ENCODE data around the gene XYLT1.

Gene XYLT1

DNA sequence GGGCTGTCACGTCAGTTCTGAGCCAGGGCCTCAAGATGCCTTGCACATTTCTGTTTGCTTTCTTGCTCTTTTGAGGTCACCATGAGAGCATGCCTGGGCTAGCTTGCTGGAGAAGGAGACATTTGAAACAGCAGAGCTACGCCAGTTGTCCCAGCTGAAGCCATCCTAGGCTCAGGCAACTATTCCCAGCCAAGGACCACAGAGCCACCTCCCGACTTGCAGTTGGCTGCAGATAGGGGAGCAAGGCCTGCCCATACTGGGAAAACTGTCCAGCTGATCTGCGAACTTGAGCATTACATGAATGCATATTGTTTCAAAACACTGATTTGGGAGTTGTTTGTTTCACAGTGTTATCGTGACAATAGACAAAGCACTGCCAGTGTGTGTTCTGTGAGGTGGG, 340.8 kb downstream of the XYLT1 start:
- H3K9me3 ChIP-seq (ENCODE audit: control insufficient read depth, insufficient read depth, low read length), result no peaks in the 10 kb centered on the region
- H3F3A ChIP-seq (ENCODE audit: control insufficient read depth, insufficient read depth), result no peaks in the 10 kb centered on the region
- no peak overlapping the region for H3K4me2 ChIP-seq (ENCODE audit: low read length)
- H3K4me1 ChIP-seq (ENCODE audit: control insufficient read depth, low read length), result 0 out of 2 replicates have a peak, but pooled peaks cover 3% of the 10 kb centered on the region
- no peak overlapping the region for H3K27ac ChIP-seq (ENCODE audit: low read depth, low read length)
- H3K36me3 ChIP-seq (ENCODE audit: control insufficient read depth, low read length), result peaks cover 36% of the 10 kb centered on the region
- no peaks in the 10 kb centered on the region for H4K20me1 ChIP-seq (ENCODE audit: control insufficient read depth, insufficient read depth, low read depth, low read length)
- no peaks in the 10 kb centered on the region for H3K9me2 ChIP-seq (replicated peaks; ENCODE audit: control insufficient read depth, low read length)
- H3K79me2 ChIP-seq (ENCODE audit: control insufficient read depth, low read length), result no peaks in the 10 kb centered on the region
- H3K27me3 ChIP-seq (ENCODE audit: control insufficient read depth, low read length), result no peaks in the 10 kb centered on the region
- TF ChIP-seq, protein P1, sequence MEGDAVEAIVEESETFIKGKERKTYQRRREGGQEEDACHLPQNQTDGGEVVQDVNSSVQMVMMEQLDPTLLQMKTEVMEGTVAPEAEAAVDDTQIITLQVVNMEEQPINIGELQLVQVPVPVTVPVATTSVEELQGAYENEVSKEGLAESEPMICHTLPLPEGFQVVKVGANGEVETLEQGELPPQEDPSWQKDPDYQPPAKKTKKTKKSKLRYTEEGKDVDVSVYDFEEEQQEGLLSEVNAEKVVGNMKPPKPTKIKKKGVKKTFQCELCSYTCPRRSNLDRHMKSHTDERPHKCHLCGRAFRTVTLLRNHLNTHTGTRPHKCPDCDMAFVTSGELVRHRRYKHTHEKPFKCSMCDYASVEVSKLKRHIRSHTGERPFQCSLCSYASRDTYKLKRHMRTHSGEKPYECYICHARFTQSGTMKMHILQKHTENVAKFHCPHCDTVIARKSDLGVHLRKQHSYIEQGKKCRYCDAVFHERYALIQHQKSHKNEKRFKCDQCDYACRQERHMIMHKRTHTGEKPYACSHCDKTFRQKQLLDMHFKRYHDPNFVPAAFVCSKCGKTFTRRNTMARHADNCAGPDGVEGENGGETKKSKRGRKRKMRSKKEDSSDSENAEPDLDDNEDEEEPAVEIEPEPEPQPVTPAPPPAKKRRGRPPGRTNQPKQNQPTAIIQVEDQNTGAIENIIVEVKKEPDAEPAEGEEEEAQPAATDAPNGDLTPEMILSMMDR (IDR thresholded peaks at IDR 0.05; ENCODE audit: low read depth, low read length, poor library complexity, severe bottlenecking), result no peak
- TF ChIP-seq EZH2phosphoT487 (IDR thresholded peaks at IDR 0.05; ENCODE audit: borderline replicate concordance, low read length), result no peak
- H3K4me3 ChIP-seq (ENCODE audit: low read length), result no peak overlapping the region

DNA sequence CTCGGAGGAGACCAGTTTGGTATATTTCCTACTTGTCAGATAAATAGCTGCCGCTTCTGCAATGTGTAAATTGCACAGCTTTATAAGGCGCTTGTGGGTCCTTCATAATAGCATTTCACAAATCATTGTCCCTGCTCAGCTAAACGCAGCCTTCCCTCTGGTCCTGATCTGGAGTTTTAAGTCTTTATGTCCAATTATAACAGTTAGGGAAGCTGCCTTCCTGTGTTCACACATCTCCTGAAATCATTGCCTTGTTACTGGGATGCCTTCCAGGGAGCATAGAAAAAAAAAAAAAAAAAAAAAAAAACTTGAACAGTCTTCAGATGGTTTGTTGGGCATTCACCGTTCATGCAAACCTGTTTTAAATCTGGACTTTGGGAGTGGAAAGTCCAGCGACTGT, 342.0 kb downstream of the XYLT1 start:
- Histone ChIP-seq H3K4me2 (ENCODE audit: low read length) (no peak overlapping the region), H3K27ac (ENCODE audit: low read depth, low read length) (no peak overlapping the region), H4K20me1 (ENCODE audit: control insufficient read depth, insufficient read depth, low read depth, low read length) (no peaks in the 10 kb centered on the region), H3K9me3 (ENCODE audit: control insufficient read depth, insufficient read depth, low read length) (no peaks in the 10 kb centered on the region), H3F3A (ENCODE audit: control insufficient read depth, insufficient read depth) (no peaks in the 10 kb centered on the region), H3K4me1 (ENCODE audit: control insufficient read depth, low read length) (0 out of 2 replicates have a peak, but pooled peaks cover 3% of the 10 kb centered on the region), H3K9me2 (replicated peaks; ENCODE audit: control insufficient read depth, low read length) (no peaks in the 10 kb centered on the region), H3K27me3 (ENCODE audit: control insufficient read depth, low read length) (no peaks in the 10 kb centered on the region), H3K79me2 (ENCODE audit: control insufficient read depth, low read length) (no peaks in the 10 kb centered on the region), H3K36me3 (ENCODE audit: control insufficient read depth, low read length) (peaks cover 31% of the 10 kb centered on the region), H3K4me3 (ENCODE audit: low read length) (no peak overlapping the region)
- TF ChIP-seq, protein P1 (IDR thresholded peaks at IDR 0.05; ENCODE audit: low read depth, low read length, poor library complexity, severe bottlenecking), result no peak
- TF ChIP-seq EZH2phosphoT487 (IDR thresholded peaks at IDR 0.05; ENCODE audit: borderline replicate concordance, low read length), result no peak

- H3K27ac ChIP-seq (ENCODE audit: low read depth, low read length), result no peak overlapping the region
- H4K20me1 ChIP-seq (ENCODE audit: control insufficient read depth, insufficient read depth, low read depth, low read length), result no peaks in the 10 kb centered on the region
- 0 out of 2 replicates have a peak, but pooled peaks cover 3% of the 10 kb centered on the region for H3K4me1 ChIP-seq (ENCODE audit: control insufficient read depth, low read length)
- TF ChIP-seq EZH2phosphoT487 (IDR thresholded peaks at IDR 0.05; ENCODE audit: borderline replicate concordance, low read length), result no peak
- TF ChIP-seq, protein P1 (IDR thresholded peaks at IDR 0.05; ENCODE audit: low read depth, low read length, poor library complexity, severe bottlenecking), result no peak
- H3K4me3 ChIP-seq (ENCODE audit: low read length), result no peak overlapping the region
- no peaks in the 10 kb centered on the region for H3K79me2 ChIP-seq (ENCODE audit: control insufficient read depth, low read length)
- H3K36me3 ChIP-seq (ENCODE audit: control insufficient read depth, low read length), result peaks cover 27% of the 10 kb centered on the region
- no peak overlapping the region for H3K4me2 ChIP-seq (ENCODE audit: low read length)
- no peaks in the 10 kb centered on the region for H3K27me3 ChIP-seq (ENCODE audit: control insufficient read depth, low read length)
- no peaks in the 10 kb centered on the region for H3F3A ChIP-seq (ENCODE audit: control insufficient read depth, insufficient read depth)
- H3K9me2 ChIP-seq (replicated peaks; ENCODE audit: control insufficient read depth, low read length), result no peaks in the 10 kb centered on the region
- H3K9me3 ChIP-seq (ENCODE audit: control insufficient read depth, insufficient read depth, low read length), result no peaks in the 10 kb centered on the region
Measured at GRCh38 chr16:17126156-17126555, 344.6 kb downstream of the XYLT1 start.

All from DOHH2 (cell line).